Stimulated activated CD8-positive, alpha-beta memory T cell treated with anti-CD3 and anti-CD28 coated beads, Interleukin-4, amount 100 ng/mL, for 1 hour (primary cell): ENCODE measurements around the gene NTRK2.

Source experiments
- DNase-seq, 2 donors: peaks; one replicate each; pipeline ENCODE4 v3.0.0-alpha.2; 2020; ENCODE audit warnings: low read depth in 2 of 2, low spot score in 1 of 2

NTRK2 gene

DNA sequence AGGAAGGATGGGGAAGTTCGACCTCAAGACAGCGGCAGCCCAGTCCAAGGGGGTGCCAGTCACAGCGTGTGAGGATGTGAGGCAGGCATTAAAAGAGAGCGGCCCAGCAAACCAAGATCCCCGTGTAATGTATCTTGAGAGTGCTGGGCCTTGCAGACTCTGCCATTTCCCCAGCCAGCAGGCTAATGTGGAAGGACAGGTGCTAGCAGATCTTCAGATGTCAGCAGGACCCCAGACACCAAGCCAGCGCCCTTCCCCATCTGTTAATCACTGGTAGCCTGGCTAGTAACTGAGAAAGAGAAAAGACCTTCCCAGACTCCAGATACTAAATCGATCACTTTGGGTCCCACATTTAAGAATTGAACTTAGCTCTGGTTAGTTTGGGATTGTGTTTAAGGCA is 62.2 kb downstream of the NTRK2 start:
- no peak for DNase-seq

DNA sequence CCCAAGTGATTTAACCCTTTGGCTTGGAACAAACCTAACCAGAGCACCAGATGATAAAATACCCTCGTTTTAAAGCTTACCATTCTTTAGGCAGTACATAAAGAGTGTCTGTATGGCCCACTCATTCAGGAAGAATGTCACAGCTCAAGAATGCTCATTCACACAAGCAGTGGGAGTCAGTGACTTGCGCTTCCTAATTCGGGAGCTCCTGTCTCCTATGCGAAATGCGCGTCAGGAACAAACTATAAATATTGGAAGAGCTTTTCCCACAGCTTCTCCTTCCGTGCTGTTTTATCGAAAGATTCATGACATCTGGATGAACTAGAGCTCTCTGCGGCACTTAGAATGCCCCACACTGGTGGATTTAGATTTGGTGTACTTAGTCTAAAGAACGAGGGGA is 66.6 kb downstream of the NTRK2 start:
- no peak for DNase-seq

DNA sequence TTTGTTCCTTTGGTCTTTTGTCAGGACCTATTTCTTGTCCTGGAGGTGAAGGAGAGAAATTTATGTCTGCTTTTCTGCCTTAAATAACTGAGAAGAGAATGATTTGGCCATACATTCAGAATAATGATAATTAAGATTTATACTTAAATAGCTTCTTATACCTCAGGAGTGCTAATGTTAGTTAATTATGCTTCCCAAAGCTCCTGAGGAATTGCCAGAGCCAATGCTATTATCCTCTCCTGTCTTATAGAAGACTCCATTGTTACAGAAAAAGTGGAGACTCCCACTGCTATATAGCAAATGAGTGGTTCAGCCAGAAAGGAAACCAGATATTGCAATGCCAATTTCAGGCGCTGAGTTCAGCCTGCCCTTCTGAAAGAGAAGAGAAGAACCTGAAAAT is 67.0 kb downstream of the NTRK2 start:
- DNase-seq, result no peak

DNA sequence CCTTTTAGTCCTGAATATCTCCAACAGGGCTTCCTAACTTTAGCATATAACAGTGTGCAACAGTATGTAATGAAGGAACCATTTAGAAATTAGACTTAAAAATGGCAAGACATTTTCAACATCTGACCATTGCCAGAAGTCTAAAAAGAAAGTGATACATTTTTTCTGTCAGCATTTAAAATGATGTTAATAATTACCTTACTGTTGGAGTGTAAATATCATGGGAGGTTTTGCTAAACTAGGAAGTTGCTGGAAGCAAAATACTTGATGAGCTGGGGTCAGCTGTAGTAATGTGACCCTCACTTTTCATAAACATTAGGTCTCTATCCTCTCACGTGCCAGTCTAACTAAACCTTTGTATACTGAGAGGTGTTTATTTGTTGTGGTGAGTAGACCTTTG is 68.8 kb downstream of the NTRK2 start:
- no peak for DNase-seq

DNA sequence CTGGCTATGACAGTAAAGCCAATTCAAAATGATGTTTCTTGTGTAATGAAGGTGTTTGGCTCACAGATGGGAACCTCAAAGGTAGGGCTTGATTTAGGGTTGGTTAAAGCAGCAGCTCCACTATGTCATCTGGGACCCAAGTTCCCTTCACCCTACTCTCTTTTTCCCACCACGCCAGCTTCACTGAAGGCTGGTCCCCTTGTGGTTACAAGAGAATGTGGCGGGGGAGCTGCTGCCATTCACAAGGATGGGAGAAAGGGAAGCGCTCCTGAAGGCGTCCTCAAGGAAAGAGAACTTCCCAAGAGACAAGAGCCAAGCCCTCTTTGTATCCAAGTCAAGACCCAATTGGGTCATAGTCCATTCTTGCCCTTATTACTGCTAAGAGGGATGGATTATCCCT is 72.7 kb downstream of the NTRK2 start:
- DNase-seq, result no peak

DNA sequence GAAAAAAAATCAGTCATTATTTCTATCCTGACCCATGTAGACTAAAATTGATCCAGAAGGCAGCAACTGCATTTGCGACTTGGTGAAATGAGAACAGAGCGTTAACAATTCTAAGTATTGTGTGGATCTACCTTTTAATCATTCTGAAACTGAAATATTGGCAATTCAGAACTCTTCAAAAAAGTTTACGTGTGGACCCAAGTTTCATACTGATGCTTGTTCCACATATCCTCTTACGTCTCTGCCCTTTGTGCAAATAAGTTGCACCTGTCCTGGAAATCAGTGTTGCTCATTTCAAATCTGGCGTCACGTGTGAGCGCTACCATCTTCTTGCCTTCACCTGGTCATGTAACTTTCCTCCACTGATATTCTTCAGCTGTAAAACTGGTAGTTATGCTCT is 74.7 kb downstream of the NTRK2 start:
- no peak for DNase-seq

DNA sequence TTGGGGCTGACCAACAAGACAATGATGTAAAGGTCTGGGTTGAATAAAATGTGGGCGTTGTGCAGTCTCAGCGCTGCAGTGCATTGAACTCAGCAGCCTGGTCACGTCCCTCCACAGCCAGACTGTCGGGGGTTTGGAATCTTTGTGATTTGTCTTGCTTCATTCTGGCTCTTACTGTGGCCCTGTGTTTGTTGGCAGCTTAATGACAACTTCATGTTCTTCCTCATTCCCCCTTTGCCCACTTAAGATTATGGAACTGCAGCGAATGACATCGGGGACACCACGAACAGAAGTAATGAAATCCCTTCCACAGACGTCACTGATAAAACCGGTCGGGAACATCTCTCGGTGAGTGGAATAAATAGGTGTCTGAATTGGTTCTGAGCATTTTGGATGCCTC is 75.2 kb downstream of the NTRK2 start:
- DNase-seq, result no peak

DNA sequence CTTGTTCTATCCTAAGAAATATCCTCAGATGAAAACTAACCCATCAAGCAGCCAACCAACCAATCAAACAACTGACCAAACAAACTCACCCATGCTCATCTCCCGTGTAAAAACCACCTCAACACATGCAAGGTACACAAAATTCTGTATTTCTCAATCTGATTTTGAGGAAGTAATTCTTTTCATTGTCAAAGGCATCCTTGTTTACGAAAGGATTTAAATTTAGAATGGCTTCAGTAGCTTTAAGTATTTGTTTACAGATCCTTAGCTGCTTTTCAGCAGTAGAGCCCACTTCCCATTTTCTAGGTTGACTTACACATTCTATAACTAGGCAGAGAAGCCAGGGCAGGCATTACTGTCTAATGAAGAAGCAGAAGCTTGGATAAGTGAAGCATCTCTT is 78.6 kb downstream of the NTRK2 start:
- no peak for DNase-seq

DNA sequence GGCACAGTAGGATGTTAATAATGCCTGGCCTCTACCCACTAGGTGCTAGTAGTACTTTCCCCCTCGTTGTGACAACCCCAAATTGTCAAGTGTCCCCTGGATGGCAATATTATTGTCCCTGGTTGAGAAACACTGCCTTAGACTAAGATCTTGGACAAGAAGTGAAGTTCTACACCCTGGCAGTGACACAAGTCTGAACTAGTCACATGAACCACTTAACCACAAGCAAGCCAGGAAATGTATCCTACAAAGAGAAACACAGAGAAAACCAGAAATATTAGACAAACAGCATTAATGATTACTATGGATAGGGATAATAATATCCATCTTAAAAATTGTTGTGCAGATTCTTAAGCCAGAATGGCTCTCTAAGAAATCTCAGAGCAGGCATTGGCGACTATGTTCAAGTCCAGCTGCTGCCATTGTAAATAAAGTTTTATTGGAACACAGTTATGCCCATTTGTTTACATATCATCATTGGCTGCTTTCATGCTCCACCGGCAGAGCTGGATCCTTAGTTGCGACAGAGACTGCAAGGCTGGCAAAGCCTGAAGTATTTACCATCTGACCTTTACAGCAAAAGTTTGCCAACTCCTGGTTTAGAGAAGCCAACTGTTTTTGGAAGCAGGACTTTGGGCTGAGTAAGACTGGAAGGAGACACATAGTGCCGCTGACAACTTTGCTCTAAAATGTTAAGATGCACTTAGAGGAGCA is 80.8 kb downstream of the NTRK2 start:
- no peak for DNase-seq

DNA sequence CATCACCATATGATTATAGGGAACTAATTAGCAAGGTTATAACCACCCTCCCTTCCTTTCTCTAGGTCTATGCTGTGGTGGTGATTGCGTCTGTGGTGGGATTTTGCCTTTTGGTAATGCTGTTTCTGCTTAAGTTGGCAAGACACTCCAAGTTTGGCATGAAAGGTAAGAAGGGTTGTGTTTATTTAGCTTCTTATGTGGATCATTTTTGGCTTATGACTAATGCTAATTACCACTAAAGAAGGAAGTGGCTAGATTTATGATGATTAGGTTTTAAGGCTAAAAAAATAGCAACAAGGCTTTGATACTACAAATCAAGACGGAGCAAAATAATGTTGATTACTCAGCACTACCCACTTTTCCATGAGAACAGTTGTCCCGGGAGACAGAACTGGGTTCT is 82.4 kb downstream of the NTRK2 start:
- no peak for DNase-seq

DNA sequence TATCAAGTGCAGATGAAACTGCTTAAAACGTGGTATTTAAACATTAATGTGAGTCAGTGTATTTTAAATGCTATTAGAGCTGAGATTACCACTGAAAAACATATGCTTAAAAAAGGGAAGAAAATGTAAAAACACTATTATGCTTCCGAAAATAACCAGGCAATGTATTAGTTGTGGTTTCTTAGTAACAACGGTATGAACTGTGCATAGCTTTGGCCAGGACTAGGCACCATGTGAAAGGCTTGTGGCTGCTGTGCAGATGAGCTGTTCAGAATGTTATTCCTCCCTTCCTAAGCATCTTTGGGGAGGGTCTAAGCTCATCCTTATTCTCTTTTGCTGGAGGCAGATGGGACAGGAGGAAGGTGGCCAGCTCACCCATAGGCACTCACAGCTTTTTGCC is 84.9 kb downstream of the NTRK2 start:
- no peak for DNase-seq

DNA sequence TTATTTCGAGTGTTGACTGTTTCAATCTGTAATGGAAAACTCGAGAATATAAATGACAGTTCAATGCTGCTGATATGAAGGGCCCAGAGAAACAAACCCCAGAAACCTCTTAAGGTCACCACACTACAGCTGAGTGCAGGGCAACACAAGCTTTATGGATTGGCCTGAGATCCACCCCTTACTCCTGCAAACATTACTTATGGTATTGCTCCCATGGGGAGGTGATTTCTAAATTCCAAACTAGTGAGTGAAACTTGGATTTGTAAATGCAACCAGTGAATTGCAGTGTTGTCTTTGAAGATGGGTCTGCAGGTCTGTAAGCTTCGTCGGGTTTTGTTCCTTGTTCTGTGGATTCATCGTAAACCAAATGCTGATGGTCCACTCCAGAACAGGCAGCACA is 85.4 kb downstream of the NTRK2 start:
- no peak for DNase-seq

DNA sequence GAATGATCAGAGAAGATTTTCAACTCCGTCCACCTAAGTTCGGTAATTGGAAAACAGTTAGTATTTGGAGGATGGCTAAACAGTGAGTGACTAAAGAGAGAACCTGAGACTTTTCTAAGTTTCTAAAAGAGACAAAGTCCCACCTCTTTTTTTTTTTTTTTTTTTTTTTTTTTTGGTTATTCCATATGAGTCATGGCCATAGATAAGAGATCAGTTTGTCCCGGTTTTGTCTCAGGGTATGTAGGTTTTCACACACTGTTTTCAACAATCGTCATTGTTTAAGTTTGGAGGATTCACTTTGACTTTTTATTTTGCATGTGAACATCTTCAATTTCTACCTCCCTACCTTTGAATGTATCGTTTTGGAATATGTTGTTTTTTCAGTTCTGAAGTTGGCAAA is 85.9 kb downstream of the NTRK2 start:
- DNase-seq, result no peak

DNA sequence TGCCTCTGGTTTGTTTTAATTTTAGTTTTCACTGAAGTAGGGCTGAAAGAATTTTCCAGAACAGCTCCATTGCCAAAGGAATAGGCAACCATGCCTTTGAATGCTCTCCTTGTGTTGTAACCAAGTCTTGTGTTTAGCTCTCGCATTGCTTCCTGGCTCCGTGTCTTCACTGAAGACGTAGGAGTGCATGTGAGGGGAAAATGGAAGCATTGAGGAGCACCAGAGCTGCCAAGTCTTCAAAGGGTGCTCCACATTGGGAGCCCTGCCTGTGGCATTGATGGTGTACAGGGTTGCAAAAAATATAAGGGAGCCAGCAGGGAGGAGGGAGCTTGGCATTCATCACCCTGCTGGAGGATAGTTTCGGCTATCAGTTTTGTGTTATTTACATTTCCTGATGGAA is 86.6 kb downstream of the NTRK2 start:
- DNase-seq, result no peak

DNA sequence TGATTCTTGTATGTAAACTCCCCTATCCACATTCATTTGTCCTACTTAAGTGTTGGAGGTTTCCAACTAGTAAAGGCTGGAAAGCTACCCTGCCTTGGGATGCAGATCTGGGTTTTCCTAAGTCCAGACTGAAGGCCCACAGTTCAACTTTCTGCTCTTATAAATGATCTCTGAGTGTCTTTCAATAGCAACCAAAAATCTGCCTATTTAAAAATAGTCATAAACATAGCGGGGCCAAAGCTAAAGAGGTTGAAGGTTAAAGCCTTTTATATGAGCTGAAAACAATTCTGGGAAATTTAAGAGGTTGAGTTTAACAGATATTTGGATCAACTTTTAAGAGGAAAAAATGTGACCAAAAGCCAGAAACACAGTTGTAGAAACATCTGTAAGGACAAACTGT is 87.2 kb downstream of the NTRK2 start:
- DNase-seq, result no peak

DNA sequence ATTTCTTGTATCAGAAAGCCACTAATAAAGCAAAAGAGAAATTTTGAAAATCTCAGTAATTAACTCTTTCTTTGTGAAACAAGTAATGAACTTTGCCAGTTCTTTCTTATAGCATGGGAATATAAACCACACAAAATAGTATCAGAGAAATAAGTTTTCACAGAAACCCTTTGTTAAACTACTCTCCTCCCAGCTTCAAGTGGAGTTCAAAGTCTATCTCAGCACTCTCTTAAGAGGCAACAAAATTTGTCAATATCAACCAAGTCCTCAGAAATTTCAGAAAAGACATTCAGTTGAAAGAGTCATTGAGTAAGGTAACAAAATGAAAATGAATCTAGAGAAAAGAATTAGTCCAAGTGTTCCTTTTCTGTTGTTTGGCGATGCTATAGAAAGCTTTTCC is 89.3 kb downstream of the NTRK2 start:
- no peak for DNase-seq

DNA sequence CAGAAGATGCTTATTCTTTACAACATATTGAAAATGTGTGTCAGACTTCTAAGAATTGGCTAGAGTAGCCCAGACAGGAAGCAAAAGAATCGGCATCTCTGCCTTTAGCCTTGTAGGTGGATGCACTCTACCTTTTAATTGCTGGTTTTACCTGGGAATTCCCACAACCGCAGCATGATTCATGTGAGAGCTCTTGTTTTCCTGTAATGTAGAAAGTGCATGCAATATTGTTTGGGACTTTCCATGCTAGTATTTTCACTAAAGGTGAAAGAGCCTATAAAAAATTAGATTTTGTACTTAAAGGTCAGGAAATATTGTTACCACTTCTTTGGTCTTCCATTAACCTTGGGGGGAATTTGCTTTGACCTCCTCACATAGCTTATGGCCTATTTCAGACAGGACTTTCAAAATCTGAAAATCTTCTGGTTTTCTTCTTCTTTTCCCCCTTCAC is 89.8 kb downstream of the NTRK2 start:
- no peak for DNase-seq

DNA sequence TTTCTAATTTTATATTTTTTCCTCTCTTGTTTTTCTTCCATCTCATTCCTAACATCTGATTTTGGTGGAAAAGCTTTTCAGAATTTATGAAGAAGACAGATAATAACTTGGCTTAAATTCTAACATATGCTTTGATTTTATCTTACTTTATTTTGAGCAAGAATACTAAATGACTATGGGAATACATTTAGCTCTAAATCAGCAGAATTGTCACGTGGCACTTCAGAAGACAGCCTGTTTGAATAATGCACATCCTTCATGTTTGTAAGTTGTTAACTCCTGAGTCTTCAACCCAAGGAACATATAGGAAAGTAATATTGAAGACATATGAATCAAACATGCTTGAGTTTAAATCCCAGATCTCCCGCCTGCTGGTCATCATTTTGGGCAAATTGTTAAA is 90.3 kb downstream of the NTRK2 start:
- DNase-seq, result no peak

DNA sequence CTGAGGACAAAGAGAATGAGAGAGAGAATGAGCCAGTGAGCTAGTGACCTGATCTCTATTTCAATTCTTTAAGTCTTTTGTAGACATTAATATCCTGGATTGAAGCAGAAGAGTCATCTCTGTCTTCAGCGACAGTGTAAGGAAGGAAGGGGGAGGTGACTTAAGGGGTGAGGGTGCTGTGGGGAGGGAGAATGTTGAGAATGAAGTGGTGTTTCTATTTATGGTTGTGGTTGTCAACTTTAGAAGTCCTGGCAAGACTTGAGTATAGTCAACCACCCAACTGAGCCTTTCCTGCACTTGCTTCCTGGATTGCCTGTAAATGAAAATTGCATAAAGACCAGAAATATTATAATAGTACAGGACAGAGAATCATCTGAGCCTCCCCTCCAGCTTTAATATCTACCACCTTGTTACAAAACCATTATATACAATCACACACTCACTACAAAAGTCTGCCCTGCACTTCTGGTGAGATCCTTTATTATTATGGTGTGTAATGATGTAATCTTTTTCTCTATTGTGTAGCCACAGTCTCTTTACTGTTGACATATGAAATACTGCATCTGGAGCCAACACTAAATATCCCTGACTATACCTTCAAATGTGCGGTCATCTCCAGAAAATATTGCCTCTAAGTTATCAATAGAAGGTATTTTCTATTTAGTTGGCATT is 91.7 kb downstream of the NTRK2 start:
- DNase-seq, result no peak

DNA sequence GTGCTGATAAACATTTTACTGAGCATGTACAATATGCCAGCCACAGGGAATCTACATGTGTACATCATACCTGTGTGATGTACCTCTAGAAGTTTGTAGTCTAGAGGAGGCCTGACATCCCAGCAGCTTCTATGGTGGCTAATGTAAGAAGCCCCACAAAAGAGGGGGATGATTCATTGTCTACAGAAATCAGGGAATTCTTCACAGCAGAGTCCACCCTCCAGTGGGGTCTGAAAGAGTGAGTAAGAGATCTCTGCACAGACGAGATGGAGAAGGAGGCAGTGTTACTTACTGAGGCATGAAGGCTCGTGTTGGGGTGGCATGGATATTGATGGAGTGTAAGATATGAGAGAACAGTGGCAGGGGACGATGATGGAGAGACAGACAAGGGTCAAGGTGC is 103.0 kb downstream of the NTRK2 start:
- no peak for DNase-seq

DNA sequence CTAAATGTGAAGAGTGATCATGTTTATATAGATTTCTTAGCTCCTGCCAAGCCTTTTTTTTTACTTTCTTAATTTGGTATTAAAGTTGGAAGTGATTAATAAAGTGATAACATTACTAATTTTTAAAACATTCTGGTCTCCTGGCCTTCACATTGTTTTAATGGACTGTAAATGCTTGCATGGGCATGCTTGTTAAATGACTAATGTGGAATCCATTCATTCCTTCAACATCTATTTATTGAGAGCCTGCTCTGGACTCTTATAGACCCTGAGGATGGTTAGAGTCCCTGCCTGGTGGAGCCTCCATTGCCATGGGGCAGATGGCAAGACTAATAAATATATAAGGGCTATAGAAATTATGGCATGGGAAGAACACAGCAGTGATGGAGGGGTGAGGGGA is 103.5 kb downstream of the NTRK2 start:
- DNase-seq, result no peak

DNA sequence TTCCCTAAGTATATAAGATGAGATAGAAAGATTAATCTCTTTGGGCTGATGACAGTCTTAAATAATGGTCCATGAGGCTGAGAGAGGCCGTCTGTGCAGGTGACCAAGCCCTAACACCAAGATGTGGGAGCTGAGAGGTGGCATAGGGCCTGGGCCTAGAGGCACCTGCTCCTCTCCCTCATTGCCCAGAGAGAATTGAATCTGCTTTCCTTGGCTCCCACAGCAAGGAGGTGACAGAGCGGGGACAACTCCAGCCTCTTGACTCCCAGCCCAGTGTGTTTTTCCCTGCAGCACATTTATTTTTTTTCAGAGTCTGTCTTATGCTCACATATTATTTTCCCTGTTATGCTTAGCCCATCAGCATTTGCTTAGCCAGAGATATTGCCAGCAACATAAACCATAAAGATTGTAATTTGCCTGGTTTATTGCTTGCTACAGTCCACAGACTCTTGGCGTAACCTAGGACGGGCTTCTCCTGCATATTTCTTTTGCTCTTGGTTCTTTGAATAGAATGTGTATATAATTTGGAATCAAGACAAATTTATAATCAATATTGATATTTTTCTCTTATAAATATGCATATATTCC is 105.6 kb downstream of the NTRK2 start:
- DNase-seq, result no peak

DNA sequence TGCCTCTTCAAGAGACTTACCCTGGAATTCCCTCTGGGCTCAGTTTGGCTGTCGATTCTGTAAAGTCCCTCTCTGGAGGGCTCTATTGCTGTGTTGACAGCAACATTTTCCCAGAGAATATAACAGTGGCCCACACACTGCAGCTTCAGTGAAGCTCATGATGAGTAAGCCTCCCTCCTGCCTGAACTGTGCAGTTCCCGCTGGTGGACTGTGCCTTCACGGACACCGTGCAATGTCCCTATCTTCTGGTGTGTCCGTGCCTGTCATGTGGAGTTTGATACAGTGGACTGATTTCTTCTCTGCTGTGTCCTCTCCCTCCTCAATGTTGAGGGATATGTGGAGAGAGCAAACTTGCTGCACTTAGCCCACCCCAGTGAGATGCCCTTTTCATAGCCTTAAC is 109.0 kb downstream of the NTRK2 start:
- no peak for DNase-seq
